GM19043 (cell line): ENCODE measurements around the gene KLHDC3.
A peak's percentile ranks its signal among the peaks of the same experiment; 100 is the strongest.
"Not testable (repeated sequence)": the region's sequence is repeated elsewhere in the genome, so short reads cannot be mapped to it uniquely, and the experiment has no call there.

Experiments
- ATAC-seq: cut with Tn5 transposase; IDR thresholded peaks from one replicate; pipeline ENCODE4 v1.9.1; 2021; ENCODE audit warnings: low read depth; ENCODE audit not compliant: unreplicated experiment

The KLHDC3 gene

DNA sequence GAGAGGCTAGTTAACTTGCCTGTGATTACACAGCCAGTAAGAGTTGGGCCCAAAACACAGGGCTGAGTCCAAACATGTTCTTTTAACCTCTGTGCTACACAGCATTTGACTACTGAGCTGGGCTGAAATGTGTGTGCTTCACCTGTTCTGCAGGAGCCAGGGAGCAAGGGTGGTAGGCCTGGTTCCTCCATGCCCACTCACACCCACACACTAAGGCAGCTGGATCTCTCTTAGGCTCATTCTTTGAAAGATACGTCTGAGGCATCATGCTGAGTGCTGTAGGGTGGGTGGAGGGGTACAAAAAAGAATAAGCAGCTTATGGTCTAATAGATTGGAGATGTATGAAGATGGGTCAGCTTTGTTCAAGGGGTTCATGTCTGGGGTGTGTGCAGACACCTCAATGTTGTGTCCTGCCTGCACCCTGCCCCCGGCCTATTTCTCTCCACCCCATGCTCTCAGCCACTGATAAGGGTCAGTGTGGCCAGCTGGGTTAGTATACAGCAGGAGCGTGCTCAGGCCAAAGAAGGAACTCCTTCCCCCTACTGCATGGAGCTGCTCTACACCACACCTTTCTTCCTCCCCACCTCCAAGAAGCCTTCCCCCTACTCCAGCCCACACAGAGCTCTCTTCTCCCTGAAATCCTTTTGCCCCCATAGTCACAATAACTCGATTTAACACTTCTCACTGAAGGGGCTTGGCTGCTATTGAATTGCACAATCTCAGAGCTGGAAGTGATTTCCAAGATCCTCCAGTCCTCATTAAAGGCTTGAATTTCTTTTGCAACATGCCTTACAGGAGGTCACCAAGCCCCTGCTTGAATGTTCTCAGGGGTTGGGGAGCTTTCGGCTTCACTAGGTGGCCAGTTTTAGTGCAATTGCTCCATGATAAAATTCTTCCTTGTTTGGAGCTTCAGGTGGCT is 26.3 kb upstream of the KLHDC3 start:
- ATAC-seq: no peak

DNA sequence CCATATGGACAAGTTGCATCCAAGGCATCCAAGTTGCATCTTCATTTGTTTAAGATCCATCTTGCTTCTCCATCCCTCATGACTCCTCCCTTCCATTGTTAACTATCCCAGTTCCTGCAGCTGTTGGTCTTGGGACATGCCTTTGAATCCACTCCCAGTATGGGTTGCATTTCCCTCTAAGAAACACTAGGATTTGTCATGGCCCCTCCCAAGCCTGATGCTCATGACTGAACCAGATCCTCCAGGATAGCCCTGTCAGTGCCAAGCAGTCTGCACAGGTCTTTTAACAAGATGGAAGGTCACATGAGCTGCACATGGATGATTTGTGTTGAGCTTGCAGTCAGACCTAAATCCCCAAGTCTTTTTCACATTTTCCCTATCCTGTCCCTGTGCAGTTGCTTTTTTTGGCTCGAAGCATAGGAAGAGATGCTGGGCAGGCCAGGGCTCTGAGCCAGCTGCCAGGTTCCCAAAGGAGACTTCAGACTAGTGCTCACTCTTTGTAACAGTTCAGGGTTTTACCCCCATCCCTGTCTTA is 25.5 kb upstream of the KLHDC3 start:
- ATAC-seq: no peak

DNA sequence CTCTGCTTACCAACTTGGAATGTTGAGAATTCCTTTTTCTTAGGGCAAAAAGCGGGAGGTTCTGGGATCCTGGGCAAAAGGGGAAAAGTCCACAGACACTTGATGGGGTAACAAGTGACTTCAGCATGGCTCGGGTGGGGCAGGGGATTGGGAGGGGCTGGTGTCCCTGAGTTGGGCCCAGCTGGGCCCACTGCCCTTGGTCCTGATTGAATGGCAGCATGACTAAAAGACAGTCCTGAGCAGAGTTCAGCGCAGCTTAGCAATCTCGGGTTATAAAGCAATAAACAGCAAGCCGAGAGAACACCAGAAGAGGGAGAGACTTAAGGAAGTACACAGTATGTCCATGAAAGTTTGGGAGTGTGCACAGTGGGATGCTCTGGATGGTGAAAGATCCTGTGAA is 24.1 kb upstream of the KLHDC3 start:
- ATAC-seq: no peak

DNA sequence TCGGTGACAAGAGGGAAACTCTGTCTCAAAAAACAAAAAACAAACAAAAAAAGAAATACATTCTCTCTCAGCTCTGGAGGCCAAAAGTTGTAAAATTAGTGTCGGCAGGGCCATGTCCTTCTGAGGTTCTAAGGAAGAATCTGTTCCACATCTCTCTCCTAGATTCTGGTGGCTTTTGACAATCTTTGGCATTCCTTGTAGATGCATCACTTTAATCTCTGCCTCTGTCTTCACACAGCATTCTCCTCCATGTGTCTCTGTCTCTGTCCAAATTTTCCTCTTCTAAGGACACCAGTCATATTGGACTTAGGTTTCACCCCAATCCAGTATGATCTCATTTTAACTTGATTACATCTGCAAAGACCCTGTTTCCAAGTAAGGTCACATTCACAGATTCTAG is 20.6 kb upstream of the KLHDC3 start:
- no peak for ATAC-seq

DNA sequence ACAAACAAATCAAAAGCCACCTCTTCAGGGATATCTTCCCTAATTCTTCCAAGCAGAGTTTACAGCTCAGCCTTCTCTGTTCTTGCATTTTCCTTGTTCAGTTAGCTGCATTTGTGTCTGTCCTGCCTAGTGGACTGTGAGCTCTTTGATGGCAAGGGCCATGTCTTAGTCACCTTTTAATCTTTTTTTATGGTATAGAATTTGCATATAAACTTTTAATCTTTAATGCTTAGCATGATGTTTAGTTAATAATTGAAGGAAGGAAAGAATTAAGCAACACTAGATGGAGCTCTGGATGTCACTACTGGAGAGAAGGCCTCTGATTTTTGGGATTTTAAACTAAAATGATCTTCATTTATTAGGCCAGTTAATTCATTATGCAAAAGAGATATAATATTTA is 17.5 kb upstream of the KLHDC3 start:
- no peak for ATAC-seq

DNA sequence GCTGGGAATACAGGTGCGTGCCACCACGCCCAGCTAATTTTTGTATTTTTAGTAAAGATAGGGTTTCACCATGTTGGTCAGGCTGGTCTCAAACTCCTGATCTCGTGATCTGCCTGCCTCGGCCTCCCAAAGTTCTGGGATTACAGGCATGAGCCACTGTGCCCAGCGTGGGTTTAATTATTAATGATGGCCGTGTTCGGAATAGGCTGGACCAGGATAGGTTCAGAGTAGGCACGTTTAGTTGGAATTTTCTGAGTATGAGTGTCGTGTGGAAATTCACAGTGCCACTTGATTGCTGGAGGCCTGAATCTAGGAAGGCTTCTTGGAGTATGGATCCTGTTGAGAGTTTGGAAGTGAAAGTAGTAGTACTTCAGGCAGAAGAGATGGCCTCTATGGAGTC is 15.8 kb upstream of the KLHDC3 start:
- ATAC-seq: not testable (repeated sequence)

DNA sequence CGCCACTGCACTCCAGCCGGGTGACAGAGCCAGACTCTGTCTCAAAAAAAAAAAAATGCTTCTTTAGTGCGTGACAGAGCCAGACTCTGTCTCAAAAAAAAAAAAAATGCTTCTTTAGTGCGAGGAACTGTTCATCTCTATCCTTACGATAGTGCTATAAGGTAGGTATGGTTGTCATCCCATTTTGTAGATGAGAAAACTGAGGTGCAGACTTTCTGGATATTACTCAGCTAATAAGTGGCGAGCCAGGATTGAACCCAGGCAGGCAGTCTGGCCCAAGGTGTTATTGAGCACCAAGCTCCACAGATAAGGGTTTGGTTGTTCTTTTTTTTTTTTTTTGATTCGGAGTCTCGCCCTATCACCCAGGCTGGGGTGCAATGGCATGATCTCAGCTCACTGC is 12.2 kb upstream of the KLHDC3 start:
- no peak for ATAC-seq

DNA sequence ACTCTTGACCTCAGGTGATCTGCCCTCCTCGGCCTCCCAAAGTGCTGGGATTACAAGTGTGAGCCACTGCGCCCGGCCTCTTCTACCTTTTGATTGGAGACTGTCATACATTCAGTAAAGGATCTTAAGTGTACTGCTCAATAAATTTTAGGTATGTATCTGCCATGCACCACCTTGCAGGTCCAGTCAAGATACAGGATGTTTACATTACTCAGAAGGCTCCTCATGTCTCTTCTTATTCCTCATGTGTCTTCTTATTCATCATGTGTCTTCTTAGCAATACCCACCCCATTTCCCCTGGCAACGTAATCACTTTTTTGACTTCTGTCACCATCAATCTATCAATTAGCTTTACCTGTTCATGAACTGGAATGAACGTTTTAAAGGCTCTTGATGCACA is 8.2 kb upstream of the KLHDC3 start:
- no peak for ATAC-seq

DNA sequence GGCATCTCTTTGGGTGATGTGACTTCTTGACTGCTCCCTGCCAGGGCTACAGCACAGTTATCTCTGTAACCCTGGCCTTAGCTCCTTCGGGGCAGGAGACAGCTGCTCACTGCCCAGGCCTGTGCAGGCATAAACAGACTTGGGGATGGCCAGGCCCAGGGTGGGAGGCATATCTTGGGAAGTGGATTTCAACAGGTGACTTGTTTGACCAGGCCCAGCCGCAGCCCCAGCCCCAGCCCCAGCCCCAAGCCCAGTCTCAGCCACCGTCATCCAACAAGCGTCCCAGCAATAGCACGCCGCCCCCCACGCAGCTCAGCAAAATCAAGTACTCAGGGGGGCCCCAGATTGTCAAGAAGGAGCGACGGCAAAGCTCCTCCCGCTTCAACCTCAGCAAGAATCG is 7.8 kb upstream of the KLHDC3 start:
- ATAC-seq: no peak

DNA sequence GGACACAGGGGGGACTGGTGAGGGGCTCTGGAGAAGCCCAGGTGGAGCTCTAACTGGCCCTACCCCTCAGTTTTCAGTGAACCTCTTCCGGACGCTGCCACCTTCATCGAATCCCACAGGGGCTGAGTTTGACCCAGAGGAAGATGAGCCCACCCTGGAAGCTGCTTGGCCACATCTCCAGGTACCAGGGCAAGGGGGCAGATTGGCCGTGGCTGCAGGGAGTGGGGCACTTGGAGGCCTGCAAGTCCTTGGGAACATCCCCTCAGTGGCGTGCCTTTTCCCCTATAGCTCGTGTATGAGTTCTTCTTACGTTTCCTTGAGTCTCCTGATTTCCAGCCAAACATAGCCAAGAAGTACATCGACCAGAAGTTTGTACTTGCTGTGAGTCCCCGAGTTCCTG is 6.9 kb upstream of the KLHDC3 start:
- ATAC-seq: no peak

DNA sequence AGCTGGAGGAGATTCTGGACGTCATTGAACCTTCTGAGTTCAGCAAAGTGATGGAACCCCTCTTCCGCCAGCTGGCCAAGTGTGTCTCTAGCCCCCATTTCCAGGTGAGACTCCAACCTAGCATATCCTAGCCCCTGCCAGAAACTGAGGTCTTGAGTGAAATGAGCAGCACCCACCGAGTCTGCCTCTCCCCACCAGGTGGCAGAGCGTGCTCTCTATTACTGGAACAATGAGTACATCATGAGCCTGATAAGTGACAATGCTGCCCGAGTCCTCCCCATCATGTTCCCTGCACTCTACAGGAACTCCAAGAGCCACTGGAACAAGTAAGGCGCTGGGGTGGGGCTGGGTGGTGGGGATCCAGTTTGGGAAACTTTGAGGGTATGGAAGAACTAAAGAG is 4.9 kb upstream of the KLHDC3 start:
- ATAC-seq: no peak

DNA sequence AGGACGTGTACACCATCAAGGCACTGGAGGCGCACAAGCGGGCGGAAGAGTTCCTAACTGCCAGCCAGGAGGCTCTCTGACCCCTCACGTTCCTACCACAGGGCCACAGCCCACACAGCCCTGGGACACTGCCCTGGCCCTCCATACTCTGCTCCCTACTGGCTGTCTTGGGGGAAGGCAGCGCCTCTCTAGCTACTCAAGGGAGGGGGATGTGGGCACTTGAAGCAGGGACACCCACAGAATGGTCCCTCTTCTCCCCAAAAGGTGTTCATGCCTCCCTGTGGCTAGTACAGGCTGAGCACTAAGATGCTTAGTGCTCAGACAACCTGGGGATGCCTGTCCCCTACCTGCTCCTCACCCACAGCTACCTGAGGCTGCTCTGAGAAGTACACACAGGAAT is 2.8 kb upstream of the KLHDC3 start:
- no peak for ATAC-seq

DNA sequence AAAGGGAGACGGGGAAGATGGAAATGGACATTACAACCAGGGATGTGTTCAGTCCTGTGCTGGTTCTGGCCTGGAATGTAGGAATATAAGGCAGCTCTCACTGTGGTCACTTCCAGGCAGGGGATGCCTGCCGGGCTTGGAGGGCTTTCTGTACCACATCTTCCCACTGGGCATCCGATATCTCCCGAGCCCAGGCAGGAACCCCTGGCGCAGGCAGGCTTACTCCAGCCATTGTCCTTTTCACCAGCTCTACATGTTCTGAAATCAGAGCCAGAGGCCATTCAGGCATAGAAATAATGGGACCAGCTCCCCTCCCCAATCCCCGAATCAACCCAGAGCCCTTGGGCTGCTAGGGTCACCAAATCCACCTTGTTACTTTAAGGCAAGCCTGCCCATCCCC is 1.7 kb upstream of the KLHDC3 start:
- no peak for ATAC-seq

DNA sequence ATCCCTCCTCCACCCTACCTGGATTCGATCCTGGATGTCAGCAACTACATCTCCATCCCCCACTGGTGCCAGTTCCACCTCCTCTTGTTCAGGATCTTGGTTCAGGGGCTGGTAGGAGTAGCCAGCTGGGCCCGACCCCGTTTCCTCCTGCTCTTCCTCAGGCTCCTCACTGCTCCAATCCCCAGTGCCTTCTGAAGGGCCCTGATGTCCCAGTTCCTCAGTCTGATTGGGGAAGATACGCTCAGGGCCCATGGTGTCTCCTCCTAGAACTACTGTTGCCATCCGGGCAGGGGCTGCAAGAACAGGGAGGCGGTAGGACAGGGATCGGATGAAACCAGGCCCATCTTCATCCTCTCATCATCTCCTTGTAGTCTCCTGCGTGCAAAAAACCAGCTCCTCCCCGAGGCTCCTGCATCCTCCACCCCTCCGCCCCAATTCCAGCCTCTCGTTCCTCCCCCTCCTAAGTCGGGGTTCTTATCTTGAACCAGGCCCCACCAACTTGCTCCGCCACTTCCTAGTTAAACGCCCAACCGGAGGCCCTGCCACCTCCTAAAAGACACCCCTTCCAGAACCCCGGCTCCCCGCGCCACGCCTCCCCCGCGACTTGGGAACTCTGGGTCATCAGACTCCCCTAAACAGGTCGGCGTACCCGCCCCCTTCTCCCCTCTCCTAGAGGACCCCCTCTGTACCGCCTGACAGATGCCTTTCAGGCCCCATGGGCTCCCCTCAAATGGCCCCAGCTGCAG is 779 bp upstream of the KLHDC3 start:
- ATAC-seq: peak; percentile 3

DNA sequence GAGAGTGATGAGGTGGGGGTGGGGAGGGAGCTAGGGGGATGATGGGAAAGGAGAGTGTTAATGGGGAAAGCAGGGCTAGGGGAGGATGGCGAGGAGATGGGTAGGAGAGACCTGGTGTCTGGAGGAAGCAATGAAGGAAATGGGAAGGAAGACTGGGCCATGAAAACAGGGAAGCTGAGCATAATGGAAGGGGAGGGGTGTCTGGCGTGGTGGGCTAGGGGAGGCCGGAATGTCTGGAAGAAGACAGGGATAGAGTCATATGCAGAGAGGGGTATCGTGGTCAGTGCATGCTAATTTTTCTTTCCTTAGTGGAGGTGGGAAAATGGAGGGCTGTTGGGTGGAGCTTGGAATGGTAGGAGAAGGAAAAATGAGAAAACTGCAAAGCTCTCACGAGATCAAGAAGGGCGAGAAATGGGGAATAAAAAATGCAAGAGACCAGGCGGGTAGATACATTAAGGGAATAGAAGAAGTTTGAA is 423 bp downstream of the KLHDC3 start:
- ATAC-seq: no peak

DNA sequence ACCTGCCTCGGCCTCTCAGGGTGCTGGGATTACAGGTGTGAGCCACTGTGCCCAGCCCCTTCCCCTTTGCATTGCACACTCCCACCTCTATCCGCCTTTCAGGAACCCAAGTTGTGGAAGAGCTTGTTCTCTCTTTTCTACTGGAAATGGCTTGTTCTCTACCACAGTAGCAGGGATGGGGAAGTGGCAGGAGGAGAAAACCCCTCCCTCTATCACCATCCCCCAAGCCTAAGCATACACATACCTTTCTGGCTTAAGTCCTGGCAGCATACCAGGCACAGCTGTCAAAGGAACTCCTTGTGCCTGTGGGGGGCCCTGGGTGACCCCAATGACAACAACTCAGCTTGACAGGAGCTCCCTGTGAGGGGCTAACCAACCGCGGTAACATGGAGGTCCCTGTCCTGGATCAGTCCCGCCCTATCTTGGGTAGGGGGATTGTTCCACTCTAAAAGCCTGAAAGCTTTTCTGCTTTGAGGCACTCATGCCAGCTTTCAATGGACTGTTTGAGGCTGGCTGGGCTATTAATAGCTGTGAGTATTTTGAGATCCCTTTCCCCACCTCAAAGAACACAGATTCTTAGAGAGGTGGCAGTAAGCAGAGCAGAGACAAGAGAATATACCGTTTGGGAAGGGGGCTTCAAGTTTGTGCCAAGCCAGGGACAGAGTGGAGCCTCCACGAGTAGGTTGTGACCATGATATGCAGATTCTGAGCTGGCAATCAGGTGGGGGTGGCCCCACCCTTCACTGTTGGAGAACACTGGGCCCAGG is 2.3 kb downstream of the KLHDC3 start:
- no peak for ATAC-seq

DNA sequence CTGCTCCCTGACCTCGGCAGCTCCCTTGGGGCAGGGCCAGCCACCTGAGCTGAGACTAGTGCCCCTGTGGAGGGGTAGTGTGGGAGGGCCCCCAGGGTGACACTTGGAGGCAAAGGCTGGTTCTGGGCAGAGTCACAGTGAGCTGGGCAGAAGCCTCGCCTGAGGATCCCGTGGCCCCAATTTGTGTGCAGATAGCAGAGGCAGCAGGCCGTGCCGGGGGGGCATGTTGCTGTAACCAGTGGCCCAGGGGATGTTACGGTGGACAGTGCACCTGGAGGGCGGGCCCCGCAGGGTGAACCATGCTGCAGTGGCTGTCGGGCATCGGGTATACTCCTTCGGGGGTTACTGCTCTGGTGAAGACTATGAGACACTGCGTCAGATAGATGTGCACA is 2.9 kb downstream of the KLHDC3 start:
- ATAC-seq: no peak

DNA sequence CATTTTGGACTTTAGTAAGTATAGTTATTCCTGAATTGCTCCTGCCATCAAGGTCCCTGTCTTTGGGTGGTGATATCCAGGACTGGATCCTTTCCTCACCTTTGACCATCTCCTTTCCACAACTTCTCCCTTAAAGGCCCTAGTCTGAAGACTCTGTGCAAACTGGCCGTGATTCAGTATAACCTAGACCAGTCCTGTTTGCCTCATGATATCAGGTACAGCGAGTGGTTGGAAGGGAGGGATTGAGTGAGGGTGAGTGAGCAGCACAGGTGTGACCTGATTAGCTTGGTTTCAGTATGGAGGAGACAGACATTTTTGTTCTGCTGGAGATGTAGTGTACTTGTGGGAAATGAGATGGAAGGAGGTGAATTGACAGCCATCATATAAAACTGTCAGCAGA is 5.1 kb downstream of the KLHDC3 start:
- ATAC-seq: no peak

DNA sequence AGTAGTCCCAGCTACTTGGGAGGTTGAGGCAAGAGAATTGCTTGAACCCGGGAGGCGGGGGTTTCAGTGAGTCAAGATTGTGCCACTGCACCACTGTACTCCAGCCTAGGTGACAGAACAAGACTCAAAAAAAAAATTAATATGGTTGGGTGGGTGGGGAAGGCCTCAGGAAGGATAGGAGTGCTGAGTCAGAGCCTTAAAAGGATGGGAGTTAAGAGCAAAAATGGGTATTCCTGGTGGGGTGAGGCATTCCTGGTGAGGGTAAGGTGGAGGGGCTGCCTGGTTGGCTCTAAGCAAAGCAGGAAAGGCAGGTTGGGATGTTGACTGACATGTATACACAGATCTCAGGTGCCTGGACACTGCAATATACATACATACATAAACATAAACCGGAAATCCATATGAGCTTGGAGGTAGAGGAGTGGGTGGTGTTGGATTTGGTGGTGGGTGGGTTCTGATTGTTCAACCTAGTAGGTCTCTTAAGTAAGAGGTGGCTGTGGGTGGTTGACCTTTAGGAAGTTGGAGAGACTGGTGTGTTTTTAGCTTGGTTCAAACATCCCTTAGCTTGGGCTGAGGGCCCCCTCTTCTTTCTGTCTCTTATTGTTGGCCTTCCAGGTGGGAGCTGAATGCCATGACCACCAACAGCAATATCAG is 6.1 kb downstream of the KLHDC3 start:
- no peak for ATAC-seq

DNA sequence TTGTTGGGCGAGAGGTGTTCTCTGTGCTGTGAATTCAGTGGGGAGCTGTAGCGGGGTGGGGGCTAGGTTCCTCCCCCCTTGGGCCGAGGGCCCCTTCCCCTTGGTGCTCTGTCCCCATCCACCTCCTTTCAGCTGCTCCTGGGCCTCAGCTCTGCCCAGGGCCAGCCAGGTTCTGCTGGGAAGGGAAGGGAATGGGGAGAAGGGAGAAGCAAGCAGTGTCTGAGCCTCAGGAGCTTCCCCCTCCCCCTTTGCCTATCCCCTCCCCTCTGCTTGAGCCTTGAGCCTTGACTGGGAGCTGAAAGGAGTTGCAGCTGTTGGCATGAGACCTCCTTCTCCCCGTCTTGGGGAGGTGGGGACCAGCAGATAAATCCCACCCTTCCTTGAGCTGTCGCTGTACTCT is 6.8 kb downstream of the KLHDC3 start:
- no peak for ATAC-seq
